ENCODE data around the gene SDHB. TPM values are rescaled to one million over a fixed set of nuclear protein-coding genes. Genes with fewer than 3 reads are reported as not detected.

The SDHB gene
- total RNA-seq, 4 donors from 2014 or later: 77.6 to 154 (median 86.2) TPM

GRCh38 chr1:17002524-17002902, 51.3 kb downstream of the SDHB start:
- H3K4me3 ChIP-seq (ENCODE audit: low read depth, poor library complexity, severe bottlenecking): no peak overlapping the region
- WGBS, 2 donors: 90 to 98% methylated on average over 4 of the region's 4 CpGs
- DNase-seq (ENCODE audit: low spot score in 2 of 2): no peak
- TF ChIP-seq CTCF (IDR thresholded peaks at IDR 0.05): no peak
- TF ChIP-seq POLR2A (IDR thresholded peaks at IDR 0.05): no peak
- intact Hi-C loops (cut with DNase I; ENCODE audit: low total_unique reads): no loop called here

GRCh38 chr1:17001760-17002523, 51.9 kb downstream of the SDHB start:
- DNase-seq (ENCODE audit: low spot score in 2 of 2): no peak
- intact Hi-C loops (cut with DNase I; ENCODE audit: low total_unique reads): no loop called here
- 94 to 95% methylated on average over 19 of the region's 19 CpGs for WGBS, 2 donors
- TF ChIP-seq CTCF (IDR thresholded peaks at IDR 0.05): no peak
- no peak for TF ChIP-seq POLR2A (IDR thresholded peaks at IDR 0.05)
- H3K4me3 ChIP-seq (ENCODE audit: low read depth, poor library complexity, severe bottlenecking): no peak overlapping the region

GRCh38 chr1:16999863-17000262, 54.0 kb downstream of the SDHB start:
- TF ChIP-seq CTCF (IDR thresholded peaks at IDR 0.05) (no peak), POLR2A (IDR thresholded peaks at IDR 0.05) (no peak)
- intact Hi-C loops (cut with DNase I; ENCODE audit: low total_unique reads): no loop called here
- no peak overlapping the region for H3K4me3 ChIP-seq (ENCODE audit: low read depth, poor library complexity, severe bottlenecking)
- DNase-seq (ENCODE audit: low spot score in 2 of 2): no peak
- 87 to 94% methylated on average over 7 to 8 of the region's 8 CpGs for WGBS, 2 donors

GRCh38 chr1:16998589-16998988, 55.2 kb downstream of the SDHB start:
- intact Hi-C loops (cut with DNase I; ENCODE audit: low total_unique reads): no loop called here
- 72 to 74% methylated on average over 10 of the region's 10 CpGs for WGBS, 2 donors
- no peak overlapping the region for H3K4me3 ChIP-seq (ENCODE audit: low read depth, poor library complexity, severe bottlenecking)
- TF ChIP-seq CTCF (IDR thresholded peaks at IDR 0.05) (no peak), POLR2A (IDR thresholded peaks at IDR 0.05) (no peak)
- no peak for DNase-seq (ENCODE audit: low spot score in 2 of 2)

GRCh38 chr1:16996845-16997244, 57.0 kb downstream of the SDHB start:
- TF ChIP-seq CTCF (IDR thresholded peaks at IDR 0.05) (no peak), POLR2A (IDR thresholded peaks at IDR 0.05) (no peak)
- DNase-seq (ENCODE audit: low spot score in 2 of 2): no peak
- intact Hi-C loops (cut with DNase I; ENCODE audit: low total_unique reads): no loop called here
- 96 to 97% methylated on average over 10 to 13 of the region's 14 CpGs for WGBS, 2 donors
- no peak overlapping the region for H3K4me3 ChIP-seq (ENCODE audit: low read depth, poor library complexity, severe bottlenecking)
